GM10266 (cell line): ENCODE measurements around the gene CCDC149.

ENCODE experiments used
- DNase-seq: peaks from one replicate; pipeline ENCODE4 v3.0.0; 2012; ENCODE audit errors: extremely low spot score
- TF ChIP-seq, protein P1 (sequence below): IDR thresholded peaks from 2 replicates; pipeline ENCODE4 v1.5.1; 2012; ENCODE audit warnings: mild to moderate bottlenecking, low read depth; ENCODE audit not compliant: control insufficient read depth, insufficient read depth; ENCODE audit errors: missing control alignments

The CCDC149 gene

GRCh38 chr4:24764345-24764744 lies 148.5 kb downstream of the CCDC149 start:
- TF ChIP-seq, protein P1, sequence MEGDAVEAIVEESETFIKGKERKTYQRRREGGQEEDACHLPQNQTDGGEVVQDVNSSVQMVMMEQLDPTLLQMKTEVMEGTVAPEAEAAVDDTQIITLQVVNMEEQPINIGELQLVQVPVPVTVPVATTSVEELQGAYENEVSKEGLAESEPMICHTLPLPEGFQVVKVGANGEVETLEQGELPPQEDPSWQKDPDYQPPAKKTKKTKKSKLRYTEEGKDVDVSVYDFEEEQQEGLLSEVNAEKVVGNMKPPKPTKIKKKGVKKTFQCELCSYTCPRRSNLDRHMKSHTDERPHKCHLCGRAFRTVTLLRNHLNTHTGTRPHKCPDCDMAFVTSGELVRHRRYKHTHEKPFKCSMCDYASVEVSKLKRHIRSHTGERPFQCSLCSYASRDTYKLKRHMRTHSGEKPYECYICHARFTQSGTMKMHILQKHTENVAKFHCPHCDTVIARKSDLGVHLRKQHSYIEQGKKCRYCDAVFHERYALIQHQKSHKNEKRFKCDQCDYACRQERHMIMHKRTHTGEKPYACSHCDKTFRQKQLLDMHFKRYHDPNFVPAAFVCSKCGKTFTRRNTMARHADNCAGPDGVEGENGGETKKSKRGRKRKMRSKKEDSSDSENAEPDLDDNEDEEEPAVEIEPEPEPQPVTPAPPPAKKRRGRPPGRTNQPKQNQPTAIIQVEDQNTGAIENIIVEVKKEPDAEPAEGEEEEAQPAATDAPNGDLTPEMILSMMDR, result no peak
- DNase-seq, result no peak

DNA sequence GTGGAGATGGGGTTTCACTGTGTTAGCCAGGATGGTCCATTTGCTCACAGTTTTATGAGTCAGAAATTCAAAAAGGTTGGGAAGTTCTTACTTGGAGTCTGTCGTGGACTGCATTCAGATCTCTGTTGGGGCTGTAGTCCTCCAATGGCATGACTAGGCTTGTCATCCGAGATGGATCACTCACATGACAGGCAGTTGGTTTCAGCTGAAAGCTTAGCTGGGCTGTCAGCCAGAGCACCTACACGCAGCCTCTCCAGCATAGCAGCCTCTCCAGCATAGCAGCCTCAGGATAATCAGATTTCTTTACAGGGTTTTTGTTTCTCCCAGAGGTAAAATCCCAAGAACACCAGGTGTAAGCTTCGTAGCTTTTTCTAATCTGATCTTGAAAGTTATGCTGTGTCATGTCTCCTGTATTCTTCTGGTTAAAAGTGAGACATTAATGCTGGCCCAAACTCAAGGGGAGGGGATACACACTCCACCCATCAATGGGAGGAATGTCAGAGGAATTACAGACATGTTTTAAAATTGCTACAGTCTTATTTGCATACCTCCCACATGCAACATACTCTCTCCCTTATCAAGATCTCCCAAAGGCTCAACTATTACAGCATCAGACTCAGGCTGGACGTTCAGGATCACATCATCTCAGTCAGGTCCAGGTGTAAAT lies 149.1 kb downstream of the CCDC149 start:
- no peak for DNase-seq
- TF ChIP-seq, protein P1, result no peak
